ENCODE results near the gene UBE2R2. TPM values are rescaled to one million over a fixed set of nuclear protein-coding genes. Genes with fewer than 3 reads are reported as not detected.
"Not testable (repeated sequence)": the region's sequence is repeated elsewhere in the genome, so short reads cannot be mapped to it uniquely, and the experiment has no call there.

The UBE2R2 gene
- total RNA-seq, 1 experiment from 2014 or later = 24.5 TPM

- CTCF ChIA-PET = no interaction called here
- no peak overlapping the region for H3K4me3 Mint-ChIP-seq (ENCODE audit: low read depth, unreplicated experiment)
- BruUV-seq (replicated peaks) = no TSS peak
- H3K9me3 Mint-ChIP-seq (ENCODE audit: low read depth, unreplicated experiment) = no peaks in the 10 kb centered on the region
- no peaks in the 10 kb centered on the region for H3K27me3 Mint-ChIP-seq (ENCODE audit: unreplicated experiment)
- H3K4me1 Mint-ChIP-seq (ENCODE audit: low read depth, unreplicated experiment) = no peaks in the 10 kb centered on the region
- intact Hi-C loops (cut with micrococcal nuclease; ENCODE audit: unreplicated experiment) = no loop called here
- TF ChIP-seq, protein P1, sequence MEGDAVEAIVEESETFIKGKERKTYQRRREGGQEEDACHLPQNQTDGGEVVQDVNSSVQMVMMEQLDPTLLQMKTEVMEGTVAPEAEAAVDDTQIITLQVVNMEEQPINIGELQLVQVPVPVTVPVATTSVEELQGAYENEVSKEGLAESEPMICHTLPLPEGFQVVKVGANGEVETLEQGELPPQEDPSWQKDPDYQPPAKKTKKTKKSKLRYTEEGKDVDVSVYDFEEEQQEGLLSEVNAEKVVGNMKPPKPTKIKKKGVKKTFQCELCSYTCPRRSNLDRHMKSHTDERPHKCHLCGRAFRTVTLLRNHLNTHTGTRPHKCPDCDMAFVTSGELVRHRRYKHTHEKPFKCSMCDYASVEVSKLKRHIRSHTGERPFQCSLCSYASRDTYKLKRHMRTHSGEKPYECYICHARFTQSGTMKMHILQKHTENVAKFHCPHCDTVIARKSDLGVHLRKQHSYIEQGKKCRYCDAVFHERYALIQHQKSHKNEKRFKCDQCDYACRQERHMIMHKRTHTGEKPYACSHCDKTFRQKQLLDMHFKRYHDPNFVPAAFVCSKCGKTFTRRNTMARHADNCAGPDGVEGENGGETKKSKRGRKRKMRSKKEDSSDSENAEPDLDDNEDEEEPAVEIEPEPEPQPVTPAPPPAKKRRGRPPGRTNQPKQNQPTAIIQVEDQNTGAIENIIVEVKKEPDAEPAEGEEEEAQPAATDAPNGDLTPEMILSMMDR (IDR thresholded peaks at IDR 0.05; ENCODE audit: unreplicated experiment) = no peak
- peaks cover 5% of the 10 kb centered on the region for H3K36me3 Mint-ChIP-seq (ENCODE audit: insufficient read depth, unreplicated experiment)
- no peak for DNase-seq
- no peak overlapping the region for H3K27ac Mint-ChIP-seq (ENCODE audit: unreplicated experiment)
These were observed 18.8 kb downstream of the UBE2R2 start for GRCh38 chr9:33835625-33836260.

DNA sequence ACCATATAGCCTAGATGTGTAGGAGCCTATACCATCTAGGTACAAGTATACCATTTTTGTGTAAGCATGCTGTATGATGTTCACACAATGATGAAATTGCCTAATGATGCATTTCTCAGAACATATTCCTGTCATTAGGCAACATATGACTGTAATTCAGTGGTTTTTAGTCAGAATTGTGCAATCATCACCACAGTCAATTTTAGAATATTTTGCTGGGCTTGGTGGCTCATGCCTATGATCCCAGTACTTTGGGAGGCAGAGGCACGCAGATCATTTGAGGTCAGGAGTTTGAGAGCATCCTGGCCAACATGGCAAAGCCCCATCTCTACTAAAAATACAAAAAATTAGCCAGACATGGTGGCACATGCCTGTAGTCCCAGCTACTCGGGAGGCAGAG is 19.3 kb downstream of the UBE2R2 start:
- CTCF ChIA-PET; H3K4me3 Mint-ChIP-seq (ENCODE audit: low read depth, unreplicated experiment); DNase-seq; H3K9me3 Mint-ChIP-seq (ENCODE audit: low read depth, unreplicated experiment); H3K27me3 Mint-ChIP-seq (ENCODE audit: unreplicated experiment); H3K27ac Mint-ChIP-seq (ENCODE audit: unreplicated experiment); intact Hi-C loops (cut with micrococcal nuclease; ENCODE audit: unreplicated experiment); BruUV-seq (replicated peaks); H3K4me1 Mint-ChIP-seq (ENCODE audit: low read depth, unreplicated experiment); H3K36me3 Mint-ChIP-seq (ENCODE audit: insufficient read depth, unreplicated experiment): not testable (repeated sequence)

- no peak for DNase-seq
- BruUV-seq (replicated peaks) = no TSS peak
- TF ChIP-seq, protein P1 (IDR thresholded peaks at IDR 0.05; ENCODE audit: unreplicated experiment) = no peak
- CTCF ChIA-PET = no interaction called here
- H3K9me3 Mint-ChIP-seq (ENCODE audit: low read depth, unreplicated experiment) = no peaks in the 10 kb centered on the region
- no peaks in the 10 kb centered on the region for H3K27me3 Mint-ChIP-seq (ENCODE audit: unreplicated experiment)
- H3K27ac Mint-ChIP-seq (ENCODE audit: unreplicated experiment) = no peak overlapping the region
- peaks cover 5% of the 10 kb centered on the region for H3K36me3 Mint-ChIP-seq (ENCODE audit: insufficient read depth, unreplicated experiment)
- no peak overlapping the region for H3K4me3 Mint-ChIP-seq (ENCODE audit: low read depth, unreplicated experiment)
- no peaks in the 10 kb centered on the region for H3K4me1 Mint-ChIP-seq (ENCODE audit: low read depth, unreplicated experiment)
- intact Hi-C loops (cut with micrococcal nuclease; ENCODE audit: unreplicated experiment) = no loop called here
These were observed 20.2 kb downstream of the UBE2R2 start for GRCh38 chr9:33837138-33837537.

DNA sequence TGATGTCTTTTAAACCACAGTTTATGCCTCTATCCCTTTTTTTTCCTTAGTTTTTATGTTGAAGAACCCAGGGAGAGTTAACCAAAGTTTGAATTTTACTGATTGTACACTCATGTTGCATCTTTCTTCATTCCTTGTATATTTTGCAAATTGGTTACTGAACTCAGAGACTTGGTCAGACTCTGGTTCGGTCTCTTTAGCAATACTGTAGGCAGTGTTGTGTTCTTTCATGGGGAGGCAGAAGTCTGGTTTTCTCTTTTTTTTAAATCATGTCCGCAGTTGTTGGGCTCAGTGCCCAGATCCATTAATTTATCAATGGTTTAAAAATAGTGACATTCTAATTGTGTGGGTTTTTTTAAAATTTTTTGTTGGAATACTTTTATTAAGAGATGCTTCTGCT is 23.4 kb downstream of the UBE2R2 start:
- CTCF ChIA-PET = no interaction called here
- TF ChIP-seq, protein P1 (IDR thresholded peaks at IDR 0.05; ENCODE audit: unreplicated experiment) = no peak
- peaks cover 8% of the 10 kb centered on the region for H3K36me3 Mint-ChIP-seq (ENCODE audit: insufficient read depth, unreplicated experiment)
- intact Hi-C loops (cut with micrococcal nuclease; ENCODE audit: unreplicated experiment) = no loop called here
- no peaks in the 10 kb centered on the region for H3K27me3 Mint-ChIP-seq (ENCODE audit: unreplicated experiment)
- H3K4me3 Mint-ChIP-seq (ENCODE audit: low read depth, unreplicated experiment) = no peak overlapping the region
- no peaks in the 10 kb centered on the region for H3K9me3 Mint-ChIP-seq (ENCODE audit: low read depth, unreplicated experiment)
- no TSS peak for BruUV-seq (replicated peaks)
- H3K4me1 Mint-ChIP-seq (ENCODE audit: low read depth, unreplicated experiment) = no peaks in the 10 kb centered on the region
- DNase-seq = no peak
- H3K27ac Mint-ChIP-seq (ENCODE audit: unreplicated experiment) = no peak overlapping the region

DNA sequence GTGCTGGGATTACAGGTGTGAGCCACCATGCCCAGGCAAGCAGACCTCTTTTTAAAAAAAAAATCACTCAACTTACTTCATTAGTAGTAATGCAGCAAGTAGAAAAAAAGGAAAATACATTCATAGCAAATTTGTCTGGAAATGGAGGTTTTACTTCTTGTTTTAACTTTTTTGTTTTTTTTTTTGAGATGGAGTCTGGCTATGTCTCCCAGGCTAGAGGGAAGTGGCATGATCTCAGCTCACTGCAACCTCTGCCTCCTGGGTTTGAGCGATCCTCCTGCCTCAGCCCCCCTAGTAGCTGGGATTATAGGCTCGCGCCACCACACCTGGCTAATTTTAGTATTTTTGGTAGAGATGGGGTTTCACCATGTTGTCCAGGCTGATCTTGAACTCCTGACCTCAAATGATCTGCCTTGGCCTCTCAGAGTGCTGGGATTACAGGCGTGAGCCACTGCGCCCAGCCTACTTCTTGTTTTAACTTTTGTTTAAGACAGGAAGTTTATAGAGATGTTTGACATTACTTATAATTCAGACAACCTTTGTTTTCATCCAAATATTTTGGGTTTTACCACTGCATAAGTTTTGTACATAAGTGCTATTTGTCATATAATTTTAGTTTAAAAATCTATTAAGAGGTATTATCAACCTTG is 26.5 kb downstream of the UBE2R2 start:
- TF ChIP-seq, protein P1 (IDR thresholded peaks at IDR 0.05; ENCODE audit: unreplicated experiment) = no peak
- Mint-ChIP-seq H3K4me3 (ENCODE audit: low read depth, unreplicated experiment) (no peak overlapping the region), H3K27me3 (ENCODE audit: unreplicated experiment) (no peaks in the 10 kb centered on the region), H3K36me3 (ENCODE audit: insufficient read depth, unreplicated experiment) (peaks cover 8% of the 10 kb centered on the region), H3K4me1 (ENCODE audit: low read depth, unreplicated experiment) (peaks cover 17% of the 10 kb centered on the region), H3K9me3 (ENCODE audit: low read depth, unreplicated experiment) (no peaks in the 10 kb centered on the region), H3K27ac (ENCODE audit: unreplicated experiment) (no peak overlapping the region)
- BruUV-seq (replicated peaks) = no TSS peak
- intact Hi-C loops (cut with micrococcal nuclease; ENCODE audit: unreplicated experiment) = no loop called here
- DNase-seq = no peak
- CTCF ChIA-PET = no interaction called here

All from Calu3 (cell line).